Measurements from ENCODE around the gene CDO1.

Gene CDO1

GRCh38 chr5:115785381-115786065 is 30.9 kb downstream of the CDO1 start:
- H3K36me3 ChIP-seq (ENCODE audit: control insufficient read depth, insufficient read depth, low read length): no peaks in the 10 kb centered on the region
- H3K4me3 ChIP-seq (ENCODE audit: low read depth, low read length): no peak overlapping the region
- no peak overlapping the region for H3K4me2 ChIP-seq (ENCODE audit: low read length)
- H3K9ac ChIP-seq: no peak overlapping the region
- TF ChIP-seq CTCF (IDR thresholded peaks at IDR 0.05): no peak
- no peak overlapping the region for H3K27ac ChIP-seq
- H2AFZ ChIP-seq: no peak overlapping the region
- H3K4me1 ChIP-seq: no peaks in the 10 kb centered on the region
- no peaks in the 10 kb centered on the region for H3K79me2 ChIP-seq
- H3K9me3 ChIP-seq (ENCODE audit: control insufficient read depth, low read length): no peaks in the 10 kb centered on the region
- no peaks in the 10 kb centered on the region for H3K27me3 ChIP-seq (ENCODE audit: control insufficient read depth, insufficient read depth, low read length)

- no peaks in the 10 kb centered on the region for H3K36me3 ChIP-seq (ENCODE audit: control insufficient read depth, insufficient read depth, low read length)
- H2AFZ ChIP-seq: no peak overlapping the region
- no peak overlapping the region for H3K9ac ChIP-seq
- H3K27ac ChIP-seq: no peak overlapping the region
- H3K4me1 ChIP-seq: no peaks in the 10 kb centered on the region
- TF ChIP-seq CTCF (IDR thresholded peaks at IDR 0.05): no peak
- no peak overlapping the region for H3K4me3 ChIP-seq (ENCODE audit: low read depth, low read length)
- no peak overlapping the region for H3K4me2 ChIP-seq (ENCODE audit: low read length)
- H3K27me3 ChIP-seq (ENCODE audit: control insufficient read depth, insufficient read depth, low read length): no peaks in the 10 kb centered on the region
- no peaks in the 10 kb centered on the region for H3K79me2 ChIP-seq
- H3K9me3 ChIP-seq (ENCODE audit: control insufficient read depth, low read length): no peaks in the 10 kb centered on the region
Measured at GRCh38 chr5:115778417-115778816, 38.0 kb downstream of the CDO1 start.

GRCh38 chr5:115776989-115777388 is 39.5 kb downstream of the CDO1 start:
- Histone ChIP-seq H3K27me3 (ENCODE audit: control insufficient read depth, insufficient read depth, low read length) (no peaks in the 10 kb centered on the region), H3K4me3 (ENCODE audit: low read depth, low read length) (no peak overlapping the region), H3K9me3 (ENCODE audit: control insufficient read depth, low read length) (no peaks in the 10 kb centered on the region), H2AFZ (no peak overlapping the region), H3K4me2 (ENCODE audit: low read length) (no peak overlapping the region), H3K9ac (no peak overlapping the region), H3K4me1 (no peaks in the 10 kb centered on the region), H3K79me2 (no peaks in the 10 kb centered on the region), H3K27ac (no peak overlapping the region), H3K36me3 (ENCODE audit: control insufficient read depth, insufficient read depth, low read length) (no peaks in the 10 kb centered on the region)
- no peak for TF ChIP-seq CTCF (IDR thresholded peaks at IDR 0.05)

GRCh38 chr5:115775999-115776398 is 40.5 kb downstream of the CDO1 start:
- Histone ChIP-seq H3K27ac (no peak overlapping the region), H3K9ac (no peak overlapping the region), H3K79me2 (no peaks in the 10 kb centered on the region), H3K4me1 (no peaks in the 10 kb centered on the region), H3K36me3 (ENCODE audit: control insufficient read depth, insufficient read depth, low read length) (no peaks in the 10 kb centered on the region), H3K4me2 (ENCODE audit: low read length) (no peak overlapping the region), H3K4me3 (ENCODE audit: low read depth, low read length) (no peak overlapping the region), H3K27me3 (ENCODE audit: control insufficient read depth, insufficient read depth, low read length) (no peaks in the 10 kb centered on the region), H3K9me3 (ENCODE audit: control insufficient read depth, low read length) (no peaks in the 10 kb centered on the region), H2AFZ (no peak overlapping the region)
- no peak for TF ChIP-seq CTCF (IDR thresholded peaks at IDR 0.05)

- Histone ChIP-seq H3K4me1 (no peaks in the 10 kb centered on the region), H3K79me2 (no peaks in the 10 kb centered on the region), H3K27ac (no peak overlapping the region), H3K27me3 (ENCODE audit: control insufficient read depth, insufficient read depth, low read length) (no peaks in the 10 kb centered on the region), H3K36me3 (ENCODE audit: control insufficient read depth, insufficient read depth, low read length) (no peaks in the 10 kb centered on the region), H2AFZ (no peak overlapping the region), H3K4me2 (ENCODE audit: low read length) (no peak overlapping the region), H3K4me3 (ENCODE audit: low read depth, low read length) (no peak overlapping the region), H3K9ac (no peak overlapping the region), H3K9me3 (ENCODE audit: control insufficient read depth, low read length) (no peaks in the 10 kb centered on the region)
- no peak for TF ChIP-seq CTCF (IDR thresholded peaks at IDR 0.05)
Measured at GRCh38 chr5:115774684-115775083, 41.8 kb downstream of the CDO1 start.

Measured in parathyroid adenoma (tissue), 2 donors.